HG03565 (cell line): ENCODE data around the gene TK1.

Source experiments
- ATAC-seq: cut with Tn5 transposase; IDR thresholded peaks from one replicate; pipeline ENCODE4 v1.9.1; 2021; ENCODE audit warnings: mild to moderate bottlenecking, moderate library complexity; ENCODE audit not compliant: unreplicated experiment

Gene TK1

DNA sequence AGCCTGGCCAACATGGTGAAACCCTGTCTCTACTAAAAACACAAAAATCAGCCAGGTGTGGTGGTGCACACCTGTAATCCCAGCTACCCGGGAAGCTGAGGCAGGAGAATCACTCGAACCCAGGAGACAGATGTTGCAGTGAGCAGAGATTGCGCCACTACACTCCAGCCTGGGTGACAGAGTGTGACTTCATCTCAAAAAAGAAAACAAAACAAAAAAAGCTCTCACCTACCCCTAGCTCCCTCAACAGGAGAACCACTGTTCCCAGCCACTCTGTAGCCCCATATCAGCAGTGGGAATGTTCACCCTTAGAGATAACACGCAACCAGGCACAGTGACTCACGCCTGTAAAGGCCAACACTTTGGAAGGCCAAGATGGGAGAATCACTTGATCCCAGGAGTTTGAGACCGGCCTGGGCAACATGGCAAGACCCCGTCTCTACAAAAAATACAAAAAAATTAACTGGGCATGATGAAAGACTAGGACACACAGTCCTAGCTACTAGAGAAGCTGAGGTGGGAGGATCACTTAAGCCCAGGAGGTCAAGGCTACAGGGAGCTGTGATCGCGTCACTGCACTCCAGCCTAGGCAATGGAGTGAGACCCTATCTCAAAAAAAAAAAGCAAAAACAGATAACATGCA is 50.9 kb downstream of the TK1 start:
- ATAC-seq: no peak

DNA sequence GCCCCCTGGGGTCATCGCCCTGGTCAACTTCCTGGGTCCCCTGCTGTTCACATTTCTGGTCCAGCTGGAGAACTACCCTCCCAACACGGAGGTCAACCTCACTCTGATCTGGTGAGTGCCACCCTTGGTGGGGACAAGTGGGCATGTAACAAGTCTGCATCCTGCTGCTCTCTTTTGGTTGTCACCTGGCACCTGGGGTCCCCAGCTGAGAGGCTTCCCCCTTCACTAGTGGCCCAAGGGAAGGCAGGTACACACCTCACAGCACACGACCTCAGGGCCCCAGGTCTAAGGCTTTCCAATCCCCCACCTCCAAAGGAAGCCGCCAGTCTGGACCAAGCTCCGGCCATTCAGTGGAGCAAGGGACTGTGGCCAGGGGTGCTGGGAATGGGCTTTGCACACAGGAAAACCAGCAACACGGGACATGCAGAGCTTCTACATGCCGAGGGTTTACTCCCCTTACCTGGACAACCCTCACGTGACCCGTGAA is 51.9 kb downstream of the TK1 start:
- no peak for ATAC-seq

DNA sequence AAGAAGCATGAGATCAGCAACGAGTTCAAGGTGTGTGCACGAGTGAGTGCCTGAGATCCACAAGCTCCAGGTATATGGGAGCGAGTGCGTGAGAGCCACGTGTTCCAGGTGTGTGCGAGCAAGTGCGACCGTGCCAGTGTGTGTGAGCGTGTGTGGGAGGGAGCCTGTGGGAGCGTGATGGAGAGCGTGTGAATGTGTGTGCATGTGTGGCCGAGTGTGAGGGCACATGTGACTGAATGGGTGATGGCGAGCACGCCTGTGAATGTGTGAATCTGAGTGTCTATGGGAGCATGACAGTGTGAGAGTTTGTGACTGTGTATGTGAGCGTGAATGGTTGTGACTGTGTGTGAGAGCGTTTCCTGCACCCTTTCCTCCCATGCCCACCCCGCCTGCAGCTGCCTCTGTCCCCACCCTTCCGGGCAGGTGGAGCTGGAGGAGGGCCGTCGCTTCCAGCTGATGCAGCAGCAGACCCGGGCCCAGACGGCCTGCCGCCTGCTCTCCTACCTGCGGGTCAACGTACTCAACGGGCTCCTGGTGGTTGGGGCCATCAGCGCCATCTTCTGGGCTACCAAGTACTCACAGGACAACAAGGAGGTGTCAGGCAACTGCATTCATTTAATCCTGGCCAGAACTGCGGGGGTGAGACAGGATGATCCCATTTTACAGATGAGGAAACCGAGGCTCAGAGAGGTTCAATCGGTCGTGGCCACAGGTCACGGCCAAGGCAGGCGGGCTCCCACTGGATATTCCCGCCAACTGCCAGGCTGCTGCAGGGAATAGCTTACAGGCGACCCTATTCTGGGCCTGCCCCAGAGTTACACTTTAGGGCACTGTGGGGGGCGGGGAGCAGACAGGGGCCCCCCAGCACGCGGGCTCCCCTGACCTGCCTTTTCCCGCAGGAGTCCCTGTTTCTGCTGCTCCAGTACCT is 52.6 kb downstream of the TK1 start:
- no peak for ATAC-seq

DNA sequence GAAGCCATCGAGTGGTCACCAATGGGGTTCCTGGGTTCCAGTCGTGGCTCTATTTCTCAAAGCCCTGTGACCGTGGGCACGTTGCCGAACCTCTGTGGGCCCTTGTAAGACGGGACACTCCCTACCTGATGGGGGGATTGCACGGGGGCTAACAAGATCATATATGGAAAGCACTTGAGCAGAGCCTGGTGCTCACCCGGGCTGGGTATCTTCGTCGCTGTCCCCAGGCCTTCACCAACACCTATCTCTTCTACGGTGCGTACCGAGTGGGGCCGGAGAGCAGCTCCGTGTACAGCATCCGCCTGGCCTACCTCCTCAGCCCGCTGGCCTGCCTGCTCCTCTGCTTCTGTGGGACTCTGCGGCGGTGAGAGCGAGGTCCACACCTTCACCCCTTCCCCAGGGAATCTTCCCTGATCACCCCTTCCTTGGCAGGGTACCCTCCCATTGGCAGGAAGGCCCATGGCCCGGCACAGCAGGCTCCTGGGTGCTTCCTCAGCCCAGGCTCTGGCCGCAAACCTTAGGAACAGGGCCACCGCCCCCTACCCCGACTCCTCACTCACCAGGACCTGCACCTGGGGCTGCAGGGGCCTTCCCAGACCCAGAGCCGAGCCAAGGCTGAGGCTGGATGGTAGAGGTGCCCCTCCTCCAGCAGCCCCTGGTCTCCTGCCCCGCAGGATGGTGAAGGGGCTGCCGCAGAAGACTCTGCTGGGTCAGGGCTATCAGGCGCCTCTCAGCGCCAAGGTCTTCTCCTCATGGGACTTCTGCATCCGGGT is 53.5 kb downstream of the TK1 start:
- no peak for ATAC-seq

DNA sequence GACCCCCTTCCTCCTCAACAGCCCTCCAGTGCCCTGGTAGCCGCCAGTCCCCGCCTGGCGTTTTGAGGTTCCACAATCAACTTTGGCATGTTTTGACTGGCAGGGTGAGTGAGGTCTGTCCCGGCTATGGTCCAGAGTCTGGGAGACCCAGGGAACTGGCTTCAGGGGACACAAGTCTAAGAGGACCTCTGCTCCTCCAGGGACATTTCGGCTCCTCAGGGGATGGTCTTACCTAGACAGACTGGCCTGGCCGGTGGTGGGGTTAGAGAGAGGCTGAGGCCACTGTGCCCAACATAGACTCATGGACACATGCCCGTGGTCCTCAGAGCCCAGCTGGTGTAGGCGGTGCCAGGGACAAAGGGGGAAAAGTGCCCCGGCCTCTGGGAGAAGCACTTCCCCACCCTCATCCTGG is 54.1 kb downstream of the TK1 start:
- ATAC-seq: no peak

DNA sequence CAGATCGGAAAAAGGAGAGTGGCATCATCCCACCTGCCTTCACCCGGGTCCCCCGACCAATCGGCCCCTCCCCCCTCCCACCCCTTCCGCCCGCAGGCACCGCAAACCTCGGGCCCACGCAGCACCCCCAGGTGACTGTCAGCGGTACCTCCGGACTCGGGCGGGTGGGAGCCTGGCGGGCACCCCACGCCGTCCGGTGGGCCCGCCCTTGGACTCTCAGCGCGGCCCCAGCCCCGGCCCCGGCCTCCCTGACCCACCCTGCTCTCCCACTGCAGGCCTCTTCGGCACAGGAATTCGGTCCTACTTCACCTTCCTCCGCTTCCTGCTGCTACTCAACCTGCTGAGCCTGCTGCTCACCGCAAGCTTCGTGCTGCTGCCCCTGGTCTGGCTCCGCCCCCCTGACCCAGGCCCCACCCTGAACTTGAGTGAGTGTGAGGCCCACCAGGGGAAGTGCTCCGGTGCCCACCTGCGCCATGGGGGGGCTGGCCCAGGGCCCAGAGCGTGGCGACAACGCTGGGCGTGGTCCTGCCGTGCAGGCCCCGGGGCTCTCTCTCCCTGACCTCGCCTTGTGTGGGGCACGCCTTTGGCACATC is 54.7 kb downstream of the TK1 start:
- no peak for ATAC-seq

DNA sequence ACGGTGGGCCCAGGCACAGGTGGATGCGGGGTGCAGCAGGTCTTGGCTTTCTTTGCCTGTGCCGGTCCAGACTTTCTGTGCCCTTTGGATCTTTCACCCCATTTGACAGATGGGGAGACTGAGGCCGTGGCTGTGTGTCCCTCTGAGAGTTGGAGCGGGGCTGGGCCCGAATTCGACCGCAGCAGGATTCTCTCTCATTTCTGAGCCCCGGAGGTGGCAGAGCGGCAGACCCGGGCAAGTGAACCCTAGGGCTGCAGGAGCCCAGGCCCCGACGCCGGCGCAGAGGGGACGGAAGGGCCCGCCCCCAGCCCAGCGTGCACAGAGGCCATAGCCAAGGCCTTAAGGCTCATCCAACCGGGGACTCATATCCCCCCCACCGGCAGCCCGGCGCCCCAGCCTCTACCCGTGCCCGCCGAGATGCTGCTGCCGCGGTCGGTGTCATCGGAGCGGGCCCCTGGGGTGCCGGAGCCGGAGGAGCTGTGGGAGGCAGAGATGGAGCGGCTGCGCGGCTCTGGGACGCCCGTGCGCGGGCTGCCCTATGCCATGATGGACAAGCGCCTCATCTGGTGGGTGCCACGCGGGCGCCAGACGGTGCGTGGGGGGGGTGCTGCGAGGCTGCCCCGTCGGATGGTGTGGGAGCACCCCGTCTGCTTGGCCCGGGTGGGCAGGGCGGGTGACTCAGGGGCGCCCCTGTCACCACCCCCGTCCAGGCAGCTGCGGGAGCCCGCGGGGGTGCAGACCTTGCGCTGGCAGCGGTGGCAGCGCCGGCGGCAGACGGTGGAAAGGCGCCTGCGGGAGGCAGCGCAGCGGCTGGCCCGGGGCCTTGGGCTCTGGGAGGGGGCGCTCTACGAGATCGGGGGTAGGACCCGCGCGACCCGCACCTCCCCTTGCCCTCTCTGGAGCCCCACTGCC is 55.4 kb downstream of the TK1 start:
- no peak for ATAC-seq

DNA sequence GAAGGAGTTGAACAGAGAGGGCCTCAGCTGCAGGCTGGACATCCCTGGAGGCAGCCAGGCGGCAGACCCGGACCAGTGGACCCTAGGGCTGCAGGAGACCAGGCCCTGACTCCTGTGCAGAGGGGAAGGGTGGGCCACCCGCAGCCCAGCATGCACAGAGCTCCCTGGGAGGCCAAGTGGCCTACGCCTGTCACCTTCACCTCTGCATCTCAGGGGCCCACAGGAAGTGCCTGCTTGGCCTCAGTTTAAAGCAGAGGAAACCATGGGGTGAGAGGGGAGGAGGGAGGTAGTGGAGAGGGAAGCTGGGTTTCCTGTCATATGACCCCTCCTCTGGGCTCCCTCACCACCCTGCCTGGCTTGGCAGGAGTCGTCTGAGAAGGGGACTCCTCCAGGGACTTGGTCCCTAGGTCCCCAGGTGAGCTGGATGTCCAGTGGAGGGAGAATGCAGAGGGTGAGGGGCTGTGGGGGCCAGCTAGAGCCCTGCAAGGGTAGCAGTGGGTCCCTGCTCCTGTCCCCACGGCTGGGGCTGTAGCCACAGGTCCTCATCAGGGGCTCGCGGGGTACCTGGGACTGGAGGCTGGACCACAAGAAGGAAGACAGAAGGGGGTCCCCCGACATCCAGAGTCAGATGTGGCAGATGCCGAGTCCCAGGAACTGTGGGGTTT is 56.3 kb downstream of the TK1 start, which contains the start of gene TMC8:
Gene TMC8, plus strand, starts transcription at position 335 of the 665 bp plus-strand sequence. CDS start 818 bp downstream, outside the sequence.
- ATAC-seq: no peak

DNA sequence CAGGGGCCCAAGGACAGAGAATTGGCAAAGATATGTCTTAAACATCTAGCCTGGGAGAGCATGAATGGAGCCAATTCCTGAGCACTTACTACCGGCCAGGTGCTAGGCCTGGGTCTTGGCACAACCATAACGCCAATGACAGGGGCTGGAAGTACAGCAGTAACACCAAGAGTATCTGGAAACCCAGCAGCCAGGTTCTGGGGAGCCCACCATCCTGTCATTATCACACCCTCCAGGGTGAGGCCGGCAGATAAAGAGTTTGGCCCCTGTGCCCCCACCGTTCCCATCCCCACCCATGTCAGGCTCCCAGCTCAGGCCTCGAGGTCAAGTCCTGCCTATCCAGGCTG is 56.8 kb downstream of the TK1 start:
- ATAC-seq: no peak

DNA sequence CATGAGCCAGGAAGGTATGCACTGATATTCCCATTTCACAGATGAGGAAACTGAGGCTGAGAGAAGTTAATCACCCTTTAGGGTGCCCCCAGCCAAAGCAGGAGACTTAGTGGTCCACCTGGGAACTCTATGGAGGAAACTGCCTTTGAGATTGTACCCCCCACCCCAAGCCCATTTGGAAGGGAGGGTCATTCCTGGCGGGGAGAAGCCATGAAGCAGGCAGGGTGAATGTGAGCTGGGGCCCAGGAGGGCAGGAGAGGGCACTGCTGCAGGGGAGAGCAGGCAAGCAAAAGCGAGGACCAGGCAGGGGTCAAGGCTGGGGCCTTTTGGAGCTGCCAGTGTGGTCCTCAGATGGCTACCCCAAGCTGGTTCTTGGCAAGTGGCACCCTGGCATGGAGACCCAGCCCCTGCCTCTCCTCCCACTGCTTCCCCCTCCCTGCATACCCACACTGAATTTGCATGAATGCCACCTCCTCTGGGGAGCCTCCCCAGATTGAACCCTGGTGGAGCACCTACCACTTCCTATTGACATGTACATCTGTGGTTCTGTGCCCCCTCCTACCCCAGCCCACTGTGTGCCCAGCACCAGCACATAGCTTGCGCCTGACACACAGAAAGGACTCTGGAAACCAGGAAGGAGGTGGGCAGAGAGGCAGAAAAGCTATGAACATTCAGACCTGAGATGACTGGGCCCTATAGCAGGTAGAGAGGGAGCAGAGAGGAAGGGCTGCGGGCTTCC is 57.3 kb downstream of the TK1 start:
- no peak for ATAC-seq

DNA sequence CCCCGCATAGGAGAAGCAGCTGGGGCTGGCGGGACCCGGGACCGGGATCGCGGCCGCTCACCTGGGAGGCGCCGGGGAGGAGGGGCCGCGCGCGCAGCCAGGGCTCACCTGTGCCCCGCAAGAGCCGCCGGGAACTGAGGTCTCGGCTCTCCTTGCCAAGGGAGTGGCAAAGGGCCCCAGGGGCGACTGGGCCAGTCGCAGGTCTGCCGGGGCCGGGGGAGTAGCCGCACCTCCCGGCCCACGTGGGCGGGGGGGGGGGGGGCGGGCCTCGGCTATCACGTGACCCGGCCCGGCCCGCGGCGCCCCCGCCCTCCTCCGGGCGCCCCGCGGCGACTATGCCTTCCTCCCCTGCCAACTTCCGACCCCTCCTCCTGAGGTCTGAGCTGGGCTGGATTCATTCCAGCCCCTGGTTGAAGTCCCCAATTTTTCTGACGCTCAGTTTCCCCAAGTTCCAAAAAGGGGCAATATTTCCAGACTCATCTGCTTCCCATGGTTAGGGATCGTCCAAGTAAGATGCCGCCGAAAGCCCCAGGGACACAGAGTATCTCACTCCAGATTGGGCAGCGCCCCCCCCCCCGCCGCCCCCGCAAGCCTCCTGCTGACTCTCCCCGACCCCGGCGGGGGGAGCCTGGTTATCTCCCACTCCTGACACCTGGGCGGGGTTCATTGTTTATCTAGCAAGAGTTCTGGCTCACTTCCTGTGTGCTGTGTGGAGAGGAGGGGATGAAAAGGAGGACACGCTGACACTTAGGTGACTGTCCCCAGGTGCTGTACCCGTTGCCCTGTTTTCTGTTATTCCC is 58.1 kb downstream of the TK1 start, which contains the start of gene TMC6:
Gene TMC6, minus strand, starts transcription at position 205 of the 800 bp plus-strand sequence. CDS start 1,923 bp downstream, outside the sequence.
- ATAC-seq: no peak

DNA sequence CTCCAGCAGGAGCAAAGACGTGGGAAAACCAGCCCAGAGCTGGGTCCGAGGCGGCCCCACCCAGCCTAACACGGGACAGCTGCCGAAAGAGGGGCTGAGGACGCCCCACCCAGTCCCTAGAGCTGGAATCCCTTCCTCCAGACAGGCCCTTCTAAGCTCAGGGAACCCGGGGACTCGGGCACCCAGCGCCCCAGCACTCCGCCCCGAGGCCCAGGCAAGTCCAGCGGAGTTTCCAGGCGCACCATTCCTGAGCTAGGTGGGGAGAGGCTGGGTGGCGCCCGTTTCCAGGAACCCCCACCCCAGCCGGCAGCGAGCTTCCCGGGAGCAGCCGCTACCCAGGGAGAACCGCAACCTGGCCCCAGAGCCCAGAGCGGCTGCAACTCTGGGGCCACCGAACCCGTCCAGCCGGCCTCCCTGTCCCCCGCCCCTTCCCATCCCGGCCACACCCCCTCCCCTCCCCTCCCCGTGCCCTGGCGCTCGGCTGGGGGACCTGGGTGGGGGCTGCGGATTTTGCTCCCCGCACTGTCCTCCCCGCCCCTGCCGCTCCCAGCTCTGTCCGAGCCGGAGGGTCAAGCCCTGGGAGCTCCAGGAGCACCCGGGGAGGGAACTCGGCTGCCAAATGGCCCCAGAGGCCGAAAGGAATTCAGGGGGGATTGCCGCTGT is 58.8 kb downstream of the TK1 start:
- no peak for ATAC-seq

DNA sequence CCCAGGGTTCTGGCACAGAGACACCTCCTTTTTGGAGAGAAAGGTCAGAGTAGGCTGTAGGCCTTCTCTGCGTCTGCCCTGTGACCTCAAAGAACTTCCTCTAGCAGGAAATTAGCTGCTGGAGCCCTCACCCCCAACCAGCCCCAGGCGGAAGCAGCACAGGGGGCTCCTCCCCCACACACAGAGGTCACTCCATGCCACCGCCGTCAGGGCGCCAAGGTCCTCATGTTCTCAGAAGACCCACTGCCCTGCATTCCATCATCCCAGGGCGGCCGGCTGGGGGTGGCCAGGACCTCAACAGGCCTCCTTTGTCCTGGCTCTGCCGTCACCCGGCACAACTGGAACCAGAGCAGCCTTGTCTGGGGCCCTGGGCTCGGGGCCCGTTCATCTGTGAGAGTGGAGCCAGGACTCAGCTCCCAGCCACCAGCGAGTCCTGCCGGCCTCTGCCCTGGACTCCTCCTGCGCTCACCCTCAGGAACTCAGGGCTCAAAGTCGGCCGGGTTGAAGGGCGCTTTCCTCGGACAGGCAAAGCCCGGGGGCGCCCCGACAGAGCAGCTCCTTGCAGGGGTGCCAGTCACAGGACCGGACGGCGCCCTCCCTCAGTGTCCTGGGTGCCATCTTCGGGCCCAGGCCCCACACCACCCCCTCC is 59.5 kb downstream of the TK1 start:
- no peak for ATAC-seq

DNA sequence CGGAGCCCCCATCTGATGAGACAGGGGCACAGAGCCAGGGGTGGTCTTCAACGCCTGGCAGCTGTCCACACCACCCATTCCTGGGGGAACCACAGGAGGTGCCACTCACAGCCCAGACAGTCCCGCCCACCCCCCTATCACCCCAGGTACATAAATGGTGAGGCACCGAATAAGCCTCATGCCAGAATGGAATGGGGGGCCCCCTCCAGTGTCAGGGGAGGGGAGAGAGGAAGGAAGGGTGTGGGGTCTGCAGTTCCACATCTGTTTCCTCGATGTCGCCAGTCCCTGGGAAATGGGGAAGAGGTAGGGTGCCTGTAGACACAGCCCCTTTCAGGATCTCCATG is 60.0 kb downstream of the TK1 start:
- ATAC-seq: no peak

DNA sequence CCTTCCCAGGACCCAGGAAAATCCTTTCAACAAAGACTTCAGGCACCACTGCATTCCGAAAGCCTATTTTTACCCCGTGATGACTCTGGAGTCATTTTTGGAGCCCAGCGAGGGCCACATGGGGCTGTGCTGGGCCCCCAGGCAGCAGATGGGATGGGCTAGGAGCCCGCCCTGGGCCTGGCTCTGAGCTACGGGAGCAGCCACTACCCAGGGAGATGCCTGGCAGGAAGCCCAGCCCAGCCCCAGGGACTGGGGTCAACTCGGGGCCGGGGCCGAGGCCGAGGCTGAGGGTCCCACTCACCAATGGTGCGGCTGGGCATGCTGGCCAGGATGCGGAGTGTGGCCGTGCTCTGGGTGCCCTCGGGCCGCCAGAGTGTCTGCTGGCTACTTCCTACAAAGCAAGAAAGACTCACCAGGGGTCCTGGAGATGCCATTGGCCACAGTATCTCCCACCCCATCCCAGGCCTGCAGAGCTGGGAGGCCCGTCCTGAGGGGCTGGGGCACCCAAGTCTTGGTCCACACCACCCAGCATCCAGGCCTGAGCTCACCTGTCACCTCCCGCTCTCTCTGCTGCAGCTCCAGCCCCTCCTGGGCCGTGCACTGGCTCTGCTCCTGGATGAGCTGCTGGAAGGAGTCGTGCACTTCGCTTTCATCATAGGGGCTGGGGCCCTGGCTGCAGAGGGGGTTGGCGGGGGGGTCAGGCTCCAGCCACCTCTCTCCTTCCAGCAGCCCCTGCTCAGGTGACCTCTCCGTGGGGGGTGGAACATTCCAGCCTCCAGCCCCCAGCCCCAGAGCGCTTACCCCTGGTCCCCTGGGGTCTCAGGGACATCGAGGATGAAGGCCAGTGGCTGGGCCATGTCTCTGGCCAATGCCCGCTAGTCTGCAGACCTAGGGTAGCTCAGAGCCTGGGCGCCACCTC is 60.6 kb downstream of the TK1 start:
- ATAC-seq: no peak
